ENCODE measurements around the gene HOMER2.

HOMER2 gene

DNA sequence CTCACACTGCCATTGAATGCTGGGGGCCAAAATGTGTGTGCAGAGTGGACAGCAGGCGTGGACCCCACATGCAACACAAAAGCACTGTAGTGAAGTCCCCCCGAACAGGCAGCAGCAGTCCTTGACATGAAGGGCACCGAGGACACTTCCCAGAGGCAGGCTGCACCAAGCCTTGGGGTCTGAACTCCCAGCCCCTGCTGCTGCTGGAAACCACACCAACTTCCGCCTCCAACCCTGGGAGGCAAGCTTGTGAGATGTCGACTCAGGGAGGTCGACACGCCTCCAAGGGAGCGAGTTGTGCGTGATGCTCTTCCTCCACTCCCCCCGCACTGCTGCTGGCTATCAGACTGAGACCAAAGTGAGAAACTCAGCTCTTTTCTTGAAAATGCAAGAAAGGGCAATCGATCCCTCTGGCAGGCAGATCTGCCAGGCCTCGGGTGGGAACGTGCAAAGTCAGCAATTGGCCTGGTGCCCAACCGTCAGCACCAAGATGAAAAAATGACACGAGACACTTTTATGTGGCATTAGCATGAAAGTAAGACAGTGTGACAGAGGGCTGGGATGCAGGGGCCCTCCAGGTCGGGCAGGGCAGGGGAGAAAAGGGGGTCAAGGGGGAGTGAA is 99.5 kb downstream of the HOMER2 start:
- Histone ChIP-seq H3K4me2 (ENCODE audit: low read length) (no peak overlapping the region), H3K27me3 (ENCODE audit: control insufficient read depth, insufficient read depth, low read length) (no peaks in the 10 kb centered on the region), H3K4me1 (ENCODE audit: control insufficient read depth, insufficient read depth, low read length) (peaks cover 13% of the 10 kb centered on the region), H3K36me3 (ENCODE audit: insufficient read depth, low read length) (no peaks in the 10 kb centered on the region), H3K9me3 (replicated peaks; ENCODE audit: low read length) (no peaks in the 10 kb centered on the region), H3K4me3 (ENCODE audit: low read length) (no peak overlapping the region), H3K9ac (ENCODE audit: low read depth, low read length) (no peak overlapping the region)

DNA sequence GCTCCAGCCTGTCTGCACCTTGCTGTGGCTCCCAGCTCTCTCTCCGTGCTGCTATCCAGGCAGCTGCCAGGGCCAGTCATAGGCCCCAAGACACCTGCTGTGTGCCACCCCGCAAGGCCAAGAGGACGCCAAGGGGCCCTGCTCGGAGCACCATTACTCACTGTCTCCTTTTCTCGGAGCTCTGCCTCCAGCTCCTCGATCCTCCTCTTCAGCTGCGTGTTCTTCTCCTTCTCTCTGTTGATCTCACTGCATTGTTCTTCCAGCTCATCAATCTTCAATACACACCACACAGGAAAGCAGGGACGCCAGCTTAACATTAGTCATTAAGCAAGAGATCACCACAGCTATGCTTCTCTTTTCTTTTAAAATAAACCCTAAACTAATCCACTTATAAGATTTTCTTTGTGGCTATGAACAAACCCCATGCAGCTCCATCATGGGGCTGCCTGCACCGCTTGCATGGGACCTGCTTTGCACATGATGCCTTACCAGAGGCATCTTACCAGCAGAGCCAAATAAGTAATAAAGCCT is 100.5 kb downstream of the HOMER2 start:
- Histone ChIP-seq H3K4me1 (ENCODE audit: control insufficient read depth, insufficient read depth, low read length) (peaks cover 13% of the 10 kb centered on the region), H3K4me2 (ENCODE audit: low read length) (no peak overlapping the region), H3K9ac (ENCODE audit: low read depth, low read length) (no peak overlapping the region), H3K36me3 (ENCODE audit: insufficient read depth, low read length) (no peaks in the 10 kb centered on the region), H3K4me3 (ENCODE audit: low read length) (no peak overlapping the region), H3K27me3 (ENCODE audit: control insufficient read depth, insufficient read depth, low read length) (no peaks in the 10 kb centered on the region), H3K9me3 (replicated peaks; ENCODE audit: low read length) (no peaks in the 10 kb centered on the region)

DNA sequence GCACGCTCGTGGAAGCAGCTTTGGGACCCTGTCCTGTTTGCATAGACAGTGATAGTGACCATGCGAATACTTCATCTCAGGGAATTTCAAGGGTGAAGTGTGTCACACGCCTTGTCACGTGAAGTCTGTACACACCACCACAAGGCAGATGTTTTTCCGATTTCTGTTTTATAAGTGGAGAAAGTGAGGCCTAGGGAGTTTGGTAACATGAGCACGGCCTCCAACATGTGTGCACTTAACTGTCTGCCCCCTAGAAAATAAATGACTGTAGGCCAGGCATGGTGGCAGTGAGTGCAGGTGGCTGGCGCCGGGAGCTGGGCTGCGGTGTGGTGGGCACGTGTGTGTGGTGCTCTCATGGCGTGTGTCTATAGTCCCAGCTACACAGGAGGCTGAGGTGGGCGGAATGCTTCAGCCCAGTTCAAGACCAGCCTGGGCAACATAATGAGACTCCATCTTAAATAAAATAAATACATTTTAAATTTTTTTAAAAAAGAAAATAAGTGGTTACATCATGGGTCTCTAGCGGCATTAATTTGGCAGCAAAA is 101.1 kb downstream of the HOMER2 start:
- no peaks in the 10 kb centered on the region for H3K36me3 ChIP-seq (ENCODE audit: insufficient read depth, low read length)
- H3K27me3 ChIP-seq (ENCODE audit: control insufficient read depth, insufficient read depth, low read length): no peaks in the 10 kb centered on the region
- peaks cover 13% of the 10 kb centered on the region for H3K4me1 ChIP-seq (ENCODE audit: control insufficient read depth, insufficient read depth, low read length)
- no peak overlapping the region for H3K4me2 ChIP-seq (ENCODE audit: low read length)
- H3K4me3 ChIP-seq (ENCODE audit: low read length): no peak overlapping the region
- H3K9ac ChIP-seq (ENCODE audit: low read depth, low read length): no peak overlapping the region
- H3K9me3 ChIP-seq (replicated peaks; ENCODE audit: low read length): no peaks in the 10 kb centered on the region

DNA sequence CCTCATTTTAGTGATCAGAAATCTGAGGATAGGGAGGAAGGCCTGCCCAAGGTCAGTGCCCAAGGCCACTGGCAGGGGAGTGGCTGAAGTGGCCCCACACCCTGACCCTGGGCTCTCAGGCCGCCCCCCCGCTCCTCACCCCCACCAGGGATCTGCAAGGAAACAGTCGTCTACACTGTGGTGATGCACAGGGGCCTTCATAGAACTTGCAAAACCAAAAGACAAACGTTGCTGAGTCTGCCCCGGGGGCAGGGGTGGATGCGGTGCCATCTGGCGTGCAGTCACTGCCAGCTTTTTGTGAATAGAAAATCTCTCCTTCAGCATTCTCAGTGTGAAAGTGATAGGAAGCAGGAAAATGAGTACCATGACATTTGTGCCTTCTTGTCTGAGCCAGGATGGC is 101.8 kb downstream of the HOMER2 start:
- Histone ChIP-seq H3K4me3 (ENCODE audit: low read length) (no peak overlapping the region), H3K4me2 (ENCODE audit: low read length) (no peak overlapping the region), H3K9me3 (replicated peaks; ENCODE audit: low read length) (no peaks in the 10 kb centered on the region), H3K36me3 (ENCODE audit: insufficient read depth, low read length) (no peaks in the 10 kb centered on the region), H3K4me1 (ENCODE audit: control insufficient read depth, insufficient read depth, low read length) (peaks cover 13% of the 10 kb centered on the region), H3K9ac (ENCODE audit: low read depth, low read length) (no peak overlapping the region), H3K27me3 (ENCODE audit: control insufficient read depth, insufficient read depth, low read length) (no peaks in the 10 kb centered on the region)

DNA sequence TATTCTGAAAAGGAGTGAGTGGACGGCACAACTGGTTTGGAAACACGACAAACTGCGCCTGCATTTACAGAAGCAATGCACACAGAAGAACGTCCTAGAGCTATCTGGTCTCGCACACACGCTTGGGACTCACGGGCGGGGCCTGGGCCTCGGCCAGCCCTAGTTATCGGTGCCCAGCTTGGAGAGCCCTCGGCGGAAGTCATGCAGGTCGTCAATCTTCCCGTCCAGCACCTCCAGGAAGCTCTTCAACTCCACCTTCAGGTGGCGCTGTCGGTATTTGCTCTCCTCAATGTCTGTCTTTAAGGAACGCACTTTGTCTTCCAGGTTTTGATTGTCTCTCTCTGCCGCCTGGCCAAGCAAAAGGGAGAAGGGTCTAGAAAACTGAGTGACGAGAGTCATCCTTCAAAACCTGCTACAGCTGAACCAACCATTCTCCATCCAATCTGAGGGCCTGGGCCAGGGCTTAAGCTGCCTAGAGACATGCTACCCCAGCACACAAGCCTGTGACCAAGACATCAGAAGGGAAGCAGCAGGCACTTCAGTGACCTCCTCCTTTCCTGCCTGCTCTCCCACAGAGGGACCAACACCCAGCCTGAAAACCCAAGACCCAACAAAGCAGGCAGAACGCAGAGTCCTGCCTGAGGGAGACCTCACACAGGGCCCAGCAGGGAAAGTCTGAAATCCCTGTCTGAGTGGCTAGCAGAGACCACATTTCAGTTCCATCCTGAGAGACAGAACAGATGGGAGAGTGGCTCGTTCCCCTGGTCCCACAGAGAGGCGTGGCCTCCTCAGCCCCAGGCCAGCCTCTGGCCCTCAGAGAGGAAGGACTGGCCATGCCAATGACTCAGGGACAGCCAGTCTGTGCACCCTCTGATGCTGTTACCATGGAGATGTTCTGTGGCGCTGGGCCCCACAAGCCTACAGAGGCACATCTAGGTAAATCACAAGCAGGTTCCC is 102.7 kb downstream of the HOMER2 start:
- Histone ChIP-seq H3K4me2 (ENCODE audit: low read length) (peak overlapping the region; percentile 70), H3K9ac (ENCODE audit: low read depth, low read length) (peak overlapping the region; percentile 51), H3K27me3 (ENCODE audit: control insufficient read depth, insufficient read depth, low read length) (no peaks in the 10 kb centered on the region), H3K4me1 (ENCODE audit: control insufficient read depth, insufficient read depth, low read length) (peaks cover 13% of the 10 kb centered on the region), H3K9me3 (replicated peaks; ENCODE audit: low read length) (no peaks in the 10 kb centered on the region), H3K36me3 (ENCODE audit: insufficient read depth, low read length) (no peaks in the 10 kb centered on the region), H3K4me3 (ENCODE audit: low read length) (peak overlapping the region; percentile 18)

DNA sequence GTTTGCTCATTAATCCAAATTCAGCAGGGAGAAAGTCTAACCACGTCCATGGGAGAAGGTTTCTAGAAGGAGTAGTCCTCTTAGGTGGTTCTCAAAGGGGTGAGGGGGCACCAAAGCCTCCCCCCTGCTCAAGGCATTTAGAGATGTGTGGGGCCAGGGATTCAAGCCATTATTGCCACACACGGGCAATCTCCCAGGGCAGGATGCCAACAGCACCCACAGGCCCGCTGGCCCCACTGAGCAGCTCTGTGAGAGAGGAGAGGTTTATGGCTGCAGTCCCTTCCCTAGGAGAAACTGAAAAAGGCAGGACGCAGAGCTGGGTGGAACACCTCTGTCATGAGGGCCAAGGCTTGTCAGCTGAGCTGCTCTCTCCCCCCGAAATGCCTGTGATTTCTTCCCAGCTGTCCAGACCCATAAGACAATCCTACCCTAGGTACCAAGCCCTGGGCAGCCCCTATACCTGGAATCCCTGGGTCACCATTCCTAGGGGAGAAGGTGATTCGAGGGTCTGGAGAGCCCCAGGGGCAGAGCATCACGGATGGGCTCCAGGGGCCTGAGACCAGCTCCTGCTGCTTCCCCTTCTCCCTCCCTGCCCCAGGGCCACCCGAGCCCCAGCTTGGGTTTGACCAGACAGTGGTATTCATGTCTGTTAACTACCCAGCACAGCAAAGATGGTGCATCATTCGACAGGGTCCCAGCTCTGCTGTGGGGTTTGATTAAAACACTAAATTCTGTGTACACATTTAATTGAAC is 104.1 kb downstream of the HOMER2 start:
- Histone ChIP-seq H3K9me3 (replicated peaks; ENCODE audit: low read length) (no peaks in the 10 kb centered on the region), H3K4me3 (ENCODE audit: low read length) (no peak overlapping the region), H3K27me3 (ENCODE audit: control insufficient read depth, insufficient read depth, low read length) (no peaks in the 10 kb centered on the region), H3K36me3 (ENCODE audit: insufficient read depth, low read length) (no peaks in the 10 kb centered on the region), H3K9ac (ENCODE audit: low read depth, low read length) (no peak overlapping the region), H3K4me2 (ENCODE audit: low read length) (no peak overlapping the region), H3K4me1 (ENCODE audit: control insufficient read depth, insufficient read depth, low read length) (peaks cover 13% of the 10 kb centered on the region)

DNA sequence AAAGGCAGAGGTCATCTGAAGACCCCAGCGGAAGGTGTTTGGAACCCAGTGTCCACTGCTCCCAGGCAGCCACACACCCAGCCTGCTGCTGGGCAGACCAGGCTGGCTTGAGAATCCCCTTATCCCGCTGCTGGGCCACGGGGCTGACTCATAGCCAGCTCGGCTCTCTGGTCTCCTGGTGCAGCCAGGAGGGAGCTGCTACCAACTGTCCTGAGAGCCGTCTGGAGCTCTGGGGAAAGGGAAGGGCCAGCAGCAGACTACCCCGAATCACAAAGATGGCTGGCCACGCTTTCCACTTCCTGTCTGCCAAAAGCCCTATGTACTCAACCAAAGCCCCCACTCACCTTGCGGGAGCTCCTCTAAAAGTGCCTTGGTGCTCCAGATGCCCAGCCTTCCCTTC is 104.8 kb downstream of the HOMER2 start:
- Histone ChIP-seq H3K9ac (ENCODE audit: low read depth, low read length) (no peak overlapping the region), H3K4me2 (ENCODE audit: low read length) (no peak overlapping the region), H3K9me3 (replicated peaks; ENCODE audit: low read length) (no peaks in the 10 kb centered on the region), H3K4me1 (ENCODE audit: control insufficient read depth, insufficient read depth, low read length) (peaks cover 13% of the 10 kb centered on the region), H3K4me3 (ENCODE audit: low read length) (no peak overlapping the region), H3K27me3 (ENCODE audit: control insufficient read depth, insufficient read depth, low read length) (no peaks in the 10 kb centered on the region), H3K36me3 (ENCODE audit: insufficient read depth, low read length) (no peaks in the 10 kb centered on the region)

DNA sequence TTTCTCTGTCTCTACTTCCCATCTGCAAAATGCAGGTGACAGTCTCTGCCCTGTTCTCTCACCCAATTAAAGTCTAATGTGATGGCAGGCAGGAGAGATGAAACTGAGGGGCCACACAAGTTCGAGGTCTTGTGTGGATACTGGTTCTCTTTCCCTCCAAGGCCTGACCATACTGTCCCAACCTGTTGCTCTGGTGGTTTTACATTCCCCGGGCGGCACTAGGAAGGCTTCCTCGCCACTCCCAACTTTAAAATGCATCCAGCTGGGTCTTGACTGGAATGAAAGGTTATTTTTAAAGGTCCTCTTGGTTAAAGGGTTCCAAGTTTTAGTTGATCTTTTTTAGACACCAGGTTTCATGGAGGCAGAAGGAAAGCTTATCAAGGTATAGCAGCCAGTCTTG is 105.9 kb downstream of the HOMER2 start:
- Histone ChIP-seq H3K36me3 (ENCODE audit: insufficient read depth, low read length) (no peaks in the 10 kb centered on the region), H3K9ac (ENCODE audit: low read depth, low read length) (no peak overlapping the region), H3K4me1 (ENCODE audit: control insufficient read depth, insufficient read depth, low read length) (peaks cover 13% of the 10 kb centered on the region), H3K27me3 (ENCODE audit: control insufficient read depth, insufficient read depth, low read length) (no peaks in the 10 kb centered on the region), H3K9me3 (replicated peaks; ENCODE audit: low read length) (no peaks in the 10 kb centered on the region), H3K4me2 (ENCODE audit: low read length) (no peak overlapping the region), H3K4me3 (ENCODE audit: low read length) (no peak overlapping the region)

DNA sequence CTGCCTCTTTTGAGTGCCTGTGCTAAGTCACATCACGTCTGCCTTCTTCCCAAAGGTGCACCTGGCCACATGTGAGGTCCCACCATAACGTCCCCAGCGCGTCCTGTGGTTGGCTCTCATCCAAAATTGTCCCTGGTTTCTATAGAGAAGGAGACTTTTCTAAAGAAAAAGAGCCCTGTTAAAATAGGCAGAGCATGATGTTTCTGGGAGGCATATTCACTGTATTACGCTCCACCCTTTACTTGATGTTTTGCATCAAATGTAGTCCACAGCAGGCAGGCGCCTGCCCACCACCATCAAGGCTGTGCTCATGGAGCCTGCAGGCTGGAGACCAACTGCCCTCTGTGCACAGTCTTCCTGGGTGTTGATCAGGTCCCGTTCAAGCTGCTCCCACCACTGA is 106.8 kb downstream of the HOMER2 start:
- Histone ChIP-seq H3K9me3 (replicated peaks; ENCODE audit: low read length) (no peaks in the 10 kb centered on the region), H3K4me1 (ENCODE audit: control insufficient read depth, insufficient read depth, low read length) (peaks cover 13% of the 10 kb centered on the region), H3K9ac (ENCODE audit: low read depth, low read length) (no peak overlapping the region), H3K4me3 (ENCODE audit: low read length) (no peak overlapping the region), H3K4me2 (ENCODE audit: low read length) (no peak overlapping the region), H3K27me3 (ENCODE audit: control insufficient read depth, insufficient read depth, low read length) (no peaks in the 10 kb centered on the region), H3K36me3 (ENCODE audit: insufficient read depth, low read length) (no peaks in the 10 kb centered on the region)

DNA sequence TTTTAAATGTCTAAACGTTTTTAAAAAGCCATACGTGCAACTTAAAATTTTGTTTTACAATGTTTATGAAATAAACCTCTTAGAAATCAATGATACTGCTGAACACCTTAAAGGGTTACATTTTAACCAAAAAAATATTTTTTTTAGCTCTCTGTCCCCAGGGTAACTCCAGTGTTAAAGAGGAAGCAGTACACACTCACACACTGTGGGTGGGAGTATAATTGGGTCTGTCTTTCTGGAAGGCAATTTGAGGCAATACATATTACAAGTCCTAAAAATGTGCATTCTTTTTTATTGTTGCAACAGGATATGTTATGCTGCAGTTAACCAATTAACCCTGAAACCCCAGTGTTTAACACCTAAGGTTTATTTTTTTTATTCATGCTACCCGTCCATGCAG is 109.0 kb downstream of the HOMER2 start:
- peaks cover 3% of the 10 kb centered on the region for H3K36me3 ChIP-seq (ENCODE audit: insufficient read depth, low read length)
- no peak overlapping the region for H3K9ac ChIP-seq (ENCODE audit: low read depth, low read length)
- H3K27me3 ChIP-seq (ENCODE audit: control insufficient read depth, insufficient read depth, low read length): no peaks in the 10 kb centered on the region
- H3K4me2 ChIP-seq (ENCODE audit: low read length): no peak overlapping the region
- no peaks in the 10 kb centered on the region for H3K9me3 ChIP-seq (replicated peaks; ENCODE audit: low read length)
- H3K4me1 ChIP-seq (ENCODE audit: control insufficient read depth, insufficient read depth, low read length): no peaks in the 10 kb centered on the region
- no peak overlapping the region for H3K4me3 ChIP-seq (ENCODE audit: low read length)

DNA sequence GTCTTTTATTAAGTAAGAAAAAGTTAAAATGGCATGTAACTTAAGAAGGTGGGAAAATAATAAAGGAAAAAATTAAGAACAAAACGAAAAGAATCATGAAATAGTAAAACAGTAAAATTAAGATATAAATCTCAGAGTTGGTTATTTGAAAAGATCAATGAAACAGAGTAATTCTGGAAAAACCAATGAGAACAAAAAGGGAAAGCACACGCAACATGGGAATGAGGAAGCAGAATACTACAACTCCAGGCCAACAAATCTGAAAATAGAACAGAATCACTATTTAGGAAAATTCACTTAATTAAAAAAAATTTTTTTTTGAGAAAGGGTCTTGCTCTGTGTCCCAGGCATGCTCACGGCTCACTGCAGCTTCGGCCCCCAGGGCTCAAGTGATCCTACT is 112.4 kb downstream of the HOMER2 start:
- Histone ChIP-seq H3K4me1 (ENCODE audit: control insufficient read depth, insufficient read depth, low read length) (no peaks in the 10 kb centered on the region), H3K9ac (ENCODE audit: low read depth, low read length) (no peak overlapping the region), H3K4me3 (ENCODE audit: low read length) (no peak overlapping the region), H3K27me3 (ENCODE audit: control insufficient read depth, insufficient read depth, low read length) (no peaks in the 10 kb centered on the region), H3K9me3 (replicated peaks; ENCODE audit: low read length) (no peaks in the 10 kb centered on the region), H3K4me2 (ENCODE audit: low read length) (no peak overlapping the region), H3K36me3 (ENCODE audit: insufficient read depth, low read length) (peaks cover 37% of the 10 kb centered on the region)
